Nephron (organoid): ENCODE measurements around the gene ZMYND19.
A peak's percentile ranks its signal among the peaks of the same experiment; 100 is the strongest.

Experiments
- H3K27ac Mint-ChIP-seq, 3 experiments: 2 replicates each; pipeline ENCODE4 v1.8.0; 2020; ENCODE audit warnings: mixed read lengths in 3 of 3, mild to moderate bottlenecking in 2 of 3, moderate library complexity in 1 of 3
- H3K27me3 Mint-ChIP-seq: 2 replicates; pipeline ENCODE4 v1.8.0; 2021; ENCODE audit warnings: low read depth, mild to moderate bottlenecking, moderate library complexity, mixed read lengths
- H3K36me3 Mint-ChIP-seq: 2 replicates; pipeline ENCODE4 v1.8.0; 2020; ENCODE audit warnings: low read depth, mixed read lengths
- H3K4me1 Mint-ChIP-seq: 2 replicates; pipeline ENCODE4 v1.8.0; 2020; ENCODE audit warnings: mixed read lengths
- H3K4me3 Mint-ChIP-seq, 3 experiments: 2 replicates each; pipeline ENCODE4 v1.8.0; 2020; ENCODE audit warnings: mild to moderate bottlenecking in 3 of 3, mixed read lengths in 3 of 3, moderate library complexity in 2 of 3
- H3K9me3 Mint-ChIP-seq: 2 replicates; pipeline ENCODE4 v1.8.0; 2020; ENCODE audit warnings: mixed read lengths
- CTCF ChIP-seq, 3 experiments: fragments of 200-600 bp; sonication (generic); IDR thresholded peaks; one replicate each; pipeline ENCODE4 v1.5.0; 2021; ENCODE audit warnings: antibody characterized with exemption in 3 of 3; ENCODE audit not compliant: unreplicated experiment in 3 of 3

The ZMYND19 gene

GRCh38 chr9:137586854-137587253 lies 3.5 kb downstream of the ZMYND19 start:
- Mint-ChIP-seq H3K9me3 (no peaks in the 10 kb centered on the region), H3K4me1 (peaks cover 6% of the 10 kb centered on the region), H3K4me3 (peak overlapping the region; percentile 13 to 91 (median 67)), H3K27ac (no peak overlapping the region), H3K36me3 (peaks cover 37% of the 10 kb centered on the region), H3K27me3 (no peaks in the 10 kb centered on the region)
- TF ChIP-seq CTCF (IDR thresholded peaks at IDR 0.05; ENCODE audit: unreplicated experiment in 3 of 3), result no peak

- no peak for TF ChIP-seq CTCF (IDR thresholded peaks at IDR 0.05; ENCODE audit: unreplicated experiment in 3 of 3)
- Mint-ChIP-seq H3K9me3 (no peaks in the 10 kb centered on the region), H3K4me1 (peaks cover 6% of the 10 kb centered on the region), H3K27me3 (no peaks in the 10 kb centered on the region), H3K4me3 (peak overlapping the region in 1 of 3 experiments; percentile 29), H3K27ac (peak overlapping the region in 2 of 3 experiments; percentile 26 to 46), H3K36me3 (peaks cover 40% of the 10 kb centered on the region)
These were observed 6.4 kb downstream of the ZMYND19 start for GRCh38 chr9:137583957-137584356.

DNA sequence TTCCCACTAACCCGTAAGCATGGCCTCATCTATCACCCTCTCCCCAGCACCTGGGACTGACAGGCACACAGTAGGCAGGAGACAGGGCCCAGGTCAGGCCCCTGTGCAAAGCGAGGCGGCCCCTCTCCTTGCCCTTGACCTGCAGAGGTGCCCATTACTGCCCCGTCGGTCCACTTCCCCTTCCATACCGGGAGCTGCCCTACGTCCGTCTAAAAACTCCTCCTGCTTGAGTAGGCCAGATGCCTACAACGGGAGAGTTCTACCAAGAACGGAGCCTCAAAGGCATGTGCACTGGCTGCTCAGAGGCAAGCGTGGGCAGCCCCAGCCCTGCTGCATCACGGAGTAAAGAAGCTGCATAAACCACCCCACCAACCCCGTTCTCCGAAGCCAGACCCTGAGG lies 7.0 kb downstream of the ZMYND19 start:
- Mint-ChIP-seq H3K4me3 (peak overlapping the region in 1 of 3 experiments; percentile 29), H3K36me3 (peaks cover 40% of the 10 kb centered on the region), H3K27me3 (no peaks in the 10 kb centered on the region), H3K4me1 (peaks cover 6% of the 10 kb centered on the region), H3K9me3 (no peaks in the 10 kb centered on the region), H3K27ac (peak overlapping the region in 2 of 3 experiments; percentile 26 to 46)
- TF ChIP-seq CTCF (IDR thresholded peaks at IDR 0.05; ENCODE audit: unreplicated experiment in 3 of 3), result no peak

DNA sequence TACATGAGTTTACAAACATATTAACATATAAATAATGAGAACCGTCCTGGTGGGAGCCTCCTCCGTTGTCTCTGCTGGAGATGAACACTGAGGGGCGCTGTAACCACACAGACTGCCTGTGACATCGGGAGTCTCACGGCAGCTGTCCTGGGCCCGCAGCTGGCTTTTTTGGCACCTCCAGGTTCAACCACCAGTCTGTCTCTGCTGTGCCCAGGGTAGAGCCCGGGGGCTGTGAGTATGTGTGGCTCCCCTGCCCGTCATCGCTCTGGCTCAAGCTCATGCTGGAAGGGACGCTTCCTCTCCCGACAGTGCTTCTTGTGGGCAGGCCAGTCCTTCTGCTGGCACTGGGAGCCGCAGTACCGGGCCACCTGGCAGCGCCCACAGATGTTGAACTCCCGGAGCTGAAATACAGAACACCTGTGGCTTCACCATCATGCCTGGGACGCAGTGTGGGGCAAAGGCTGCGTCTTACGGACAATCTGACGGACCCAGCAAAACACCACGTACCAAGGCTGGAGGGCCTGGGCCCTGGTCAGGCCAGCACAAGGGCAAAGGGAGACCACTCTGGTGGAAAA lies 7.9 kb downstream of the ZMYND19 start:
- H3K27ac Mint-ChIP-seq, result no peak overlapping the region
- H3K36me3 Mint-ChIP-seq, result peaks cover 33% of the 10 kb centered on the region
- H3K4me3 Mint-ChIP-seq, result peak overlapping the region in 2 of 3 experiments; percentile 45 to 65

DNA sequence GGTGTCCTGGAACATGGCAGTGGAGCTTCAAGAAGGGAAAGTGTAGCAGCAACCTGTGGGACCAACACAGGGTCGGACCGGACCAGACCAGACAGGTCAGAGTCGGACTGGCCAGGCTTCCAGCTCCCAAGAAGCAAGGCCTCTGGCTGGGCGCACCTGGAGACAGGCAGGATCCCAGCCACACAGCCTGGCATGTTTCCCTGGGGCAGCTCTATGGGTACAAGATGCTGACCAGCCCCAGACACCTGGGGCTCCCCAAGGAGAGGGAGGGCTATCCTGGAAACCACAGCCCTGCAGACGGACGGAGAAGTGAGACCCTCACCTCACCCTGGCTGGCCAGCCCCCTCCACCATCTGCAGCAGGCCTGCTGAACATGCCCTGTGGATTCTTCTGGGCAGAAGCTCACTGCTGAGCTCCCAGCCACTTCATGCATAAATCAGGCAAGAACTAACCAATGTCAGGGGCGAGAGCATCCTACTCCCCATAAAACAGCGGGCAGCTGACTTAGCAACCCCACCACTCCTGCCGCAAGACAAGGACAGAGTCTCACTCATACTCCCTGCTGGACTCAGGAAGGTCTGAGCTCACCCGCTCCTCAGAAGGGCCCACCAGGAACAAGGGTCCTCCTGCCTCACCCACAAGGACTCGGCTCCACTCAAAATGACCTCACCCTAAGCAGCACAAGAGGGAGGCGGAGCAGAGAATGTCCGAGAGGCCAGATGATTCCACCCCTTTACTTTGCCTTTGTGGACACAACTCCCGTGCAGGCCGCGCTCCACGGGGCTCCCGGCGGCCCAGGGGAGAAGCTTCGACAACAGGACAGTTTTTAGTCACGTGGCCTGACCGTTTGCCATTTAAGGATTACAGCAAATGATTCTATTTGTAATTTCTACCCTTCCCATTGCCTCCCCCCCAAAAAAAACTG lies 8.7 kb downstream of the ZMYND19 start:
- H3K36me3 Mint-ChIP-seq, result peaks cover 29% of the 10 kb centered on the region
- no peak for TF ChIP-seq CTCF (IDR thresholded peaks at IDR 0.05; ENCODE audit: unreplicated experiment in 3 of 3)
- no peaks in the 10 kb centered on the region for H3K27me3 Mint-ChIP-seq
- peaks cover 11% of the 10 kb centered on the region for H3K4me1 Mint-ChIP-seq
- H3K4me3 Mint-ChIP-seq, result peak overlapping the region; percentile 17 to 65 (median 45)
- no peak overlapping the region for H3K27ac Mint-ChIP-seq
- no peaks in the 10 kb centered on the region for H3K9me3 Mint-ChIP-seq

More for the DNA sequence above, 7.9 kb downstream of the ZMYND19 start:
- no peaks in the 10 kb centered on the region for H3K9me3 Mint-ChIP-seq
- peaks cover 6% of the 10 kb centered on the region for H3K4me1 Mint-ChIP-seq
- H3K27me3 Mint-ChIP-seq, result no peaks in the 10 kb centered on the region
- peak in 1 of 3 experiments; percentile 14 for TF ChIP-seq CTCF (IDR thresholded peaks at IDR 0.05; ENCODE audit: unreplicated experiment in 3 of 3)
